DND-41 (cell line): Measurements from ENCODE around the gene EGFL7.

Experiments
- ATAC-seq: fragments of 200-7000 bp; cut with Tn5 transposase; 3 replicates; pipeline ENCODE4 v1.9.1; 2021; ENCODE audit warnings: low read depth; ENCODE audit not compliant: insufficient read depth
- DNase-seq: peaks from one replicate; pipeline ENCODE4 v3.0.0-alpha.2; 2020
- H2AFZ ChIP-seq: 2 replicates; pipeline ENCODE4 v1.6.0; 2012; ENCODE audit warnings: low read depth, low read length
- H3K27ac ChIP-seq: 2 replicates; pipeline ENCODE4 v1.5.1; 2012; ENCODE audit warnings: low read length, inconsistent platforms
- H3K27me3 ChIP-seq: fragments of 200-600 bp; sonication (generic); 2 replicates; pipeline ENCODE4 v1.6.0; 2012; ENCODE audit warnings: low read length, mild to moderate bottlenecking, inconsistent platforms; ENCODE audit not compliant: insufficient read depth, poor library complexity
- H3K36me3 ChIP-seq: 2 replicates; pipeline ENCODE4 v1.5.1; 2012; ENCODE audit warnings: low read length, inconsistent platforms; ENCODE audit not compliant: insufficient read depth
- H3K4me1 ChIP-seq: 2 replicates; pipeline ENCODE4 v1.5.1; 2012; ENCODE audit warnings: mild to moderate bottlenecking, low read length; ENCODE audit not compliant: insufficient read depth
- H3K4me2 ChIP-seq: 2 replicates; pipeline ENCODE4 v1.6.0; 2012; ENCODE audit warnings: mild to moderate bottlenecking, moderate library complexity, low read length, inconsistent platforms; ENCODE audit not compliant: insufficient read depth
- H3K4me3 ChIP-seq, 2 experiments: fragments of 200-600 bp in 1 of 2; shearing (Covaris generic) in 1 of 2; 2 replicates each; pipeline ENCODE4 v1.5.1; 2012 to 2016; ENCODE audit warnings: inconsistent platforms in 2 of 2, low read length in 2 of 2, mild to moderate bottlenecking in 2 of 2, low read depth in 1 of 2, moderate library complexity in 1 of 2
- H3K79me2 ChIP-seq: 2 replicates; pipeline ENCODE4 v1.6.0; 2012; ENCODE audit warnings: low read length, inconsistent platforms; ENCODE audit not compliant: insufficient read depth
- H3K9ac ChIP-seq: 2 replicates; pipeline ENCODE4 v1.6.0; 2012; ENCODE audit warnings: low read depth, mild to moderate bottlenecking, inconsistent platforms, low read length, moderate library complexity
- H3K9me3 ChIP-seq: 2 replicates; pipeline ENCODE4 v1.5.1; 2012; ENCODE audit warnings: low read length, moderate library complexity, mild to moderate bottlenecking, inconsistent platforms; ENCODE audit not compliant: insufficient read depth, severe bottlenecking
- H4K20me1 ChIP-seq: 2 replicates; pipeline ENCODE4 v1.6.0; 2012; ENCODE audit warnings: low read length; ENCODE audit not compliant: insufficient read depth
- CTCF ChIP-seq: IDR thresholded peaks from 2 replicates; pipeline ENCODE4 v1.5.1; 2012; ENCODE audit warnings: borderline replicate concordance, low read length, moderate library complexity, mild to moderate bottlenecking; ENCODE audit not compliant: poor library complexity, severe bottlenecking; ENCODE audit errors: extremely low read depth
- EZH2 ChIP-seq: IDR thresholded peaks from 3 replicates; pipeline ENCODE4 v1.6.1; 2012; ENCODE audit warnings: borderline replicate concordance, low read depth, mild to moderate bottlenecking, moderate library complexity, low read length, inconsistent platforms; ENCODE audit not compliant: severe bottlenecking

EGFL7 gene

DNA sequence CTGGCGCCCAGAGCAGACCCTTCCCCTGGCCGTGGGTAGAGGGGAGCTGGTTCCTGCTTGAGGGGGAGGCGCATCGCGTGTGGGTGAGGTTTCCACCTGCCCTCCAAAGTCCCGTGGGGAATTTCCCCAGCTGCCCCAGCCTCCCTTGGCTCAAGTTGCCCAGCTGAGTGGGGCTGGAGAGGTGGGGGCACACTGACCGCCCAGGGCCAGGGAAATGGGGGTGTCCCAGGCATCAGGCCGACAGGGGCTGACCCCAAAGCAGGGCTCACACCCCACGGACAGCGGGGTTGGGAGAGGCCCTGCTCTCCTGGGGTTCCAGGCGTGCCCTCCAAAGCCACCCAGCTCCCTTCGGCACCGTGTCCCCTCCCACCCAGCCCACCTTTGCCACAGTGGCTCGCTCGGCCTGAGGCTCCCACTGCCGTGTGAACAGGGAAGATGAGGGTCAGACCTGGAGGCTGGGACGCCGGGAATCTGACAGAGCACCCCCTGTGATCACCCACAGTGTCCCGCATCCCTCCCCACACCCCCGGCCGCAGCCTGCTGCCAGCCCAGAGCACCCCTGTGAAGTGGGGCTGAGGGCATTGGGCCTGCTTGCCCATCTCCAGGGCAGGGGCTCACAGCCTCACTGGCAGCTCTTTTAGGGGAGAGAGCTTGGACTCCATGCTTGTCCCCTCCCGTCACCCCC is 933 bp upstream of the EGFL7 start:
- no peaks in the 10 kb centered on the region for H3K9me3 ChIP-seq
- ATAC-seq (no peak), DNase-seq (no peak)
- peaks cover 7% of the 10 kb centered on the region for H3K4me1 ChIP-seq
- no peak overlapping the region for H3K4me2 ChIP-seq
- no peaks in the 10 kb centered on the region for H4K20me1 ChIP-seq
- no peak overlapping the region for H2AFZ ChIP-seq
- no peak overlapping the region for H3K9ac ChIP-seq
- no peaks in the 10 kb centered on the region for H3K36me3 ChIP-seq
- H3K27me3 ChIP-seq, result peaks cover 10% of the 10 kb centered on the region
- H3K79me2 ChIP-seq, result no peaks in the 10 kb centered on the region
- TF ChIP-seq CTCF (no peak), EZH2 (no peak)
- H3K4me3 ChIP-seq, result no peak overlapping the region
- no peak overlapping the region for H3K27ac ChIP-seq

GRCh38 chr9:136662326-136662655 is 425 bp upstream of the EGFL7 start:
- no peaks in the 10 kb centered on the region for H3K79me2 ChIP-seq
- TF ChIP-seq EZH2 (no peak), CTCF (no peak)
- no peaks in the 10 kb centered on the region for H3K9me3 ChIP-seq
- H3K4me1 ChIP-seq, result peaks cover 7% of the 10 kb centered on the region
- H3K4me2 ChIP-seq, result no peak overlapping the region
- no peaks in the 10 kb centered on the region for H3K36me3 ChIP-seq
- H3K27ac ChIP-seq, result no peak overlapping the region
- peaks cover 10% of the 10 kb centered on the region for H3K27me3 ChIP-seq
- no peak overlapping the region for H3K4me3 ChIP-seq
- H2AFZ ChIP-seq, result no peak overlapping the region
- no peak overlapping the region for H3K9ac ChIP-seq
- no peak for DNase-seq
- no peak for ATAC-seq
- no peaks in the 10 kb centered on the region for H4K20me1 ChIP-seq

DNA sequence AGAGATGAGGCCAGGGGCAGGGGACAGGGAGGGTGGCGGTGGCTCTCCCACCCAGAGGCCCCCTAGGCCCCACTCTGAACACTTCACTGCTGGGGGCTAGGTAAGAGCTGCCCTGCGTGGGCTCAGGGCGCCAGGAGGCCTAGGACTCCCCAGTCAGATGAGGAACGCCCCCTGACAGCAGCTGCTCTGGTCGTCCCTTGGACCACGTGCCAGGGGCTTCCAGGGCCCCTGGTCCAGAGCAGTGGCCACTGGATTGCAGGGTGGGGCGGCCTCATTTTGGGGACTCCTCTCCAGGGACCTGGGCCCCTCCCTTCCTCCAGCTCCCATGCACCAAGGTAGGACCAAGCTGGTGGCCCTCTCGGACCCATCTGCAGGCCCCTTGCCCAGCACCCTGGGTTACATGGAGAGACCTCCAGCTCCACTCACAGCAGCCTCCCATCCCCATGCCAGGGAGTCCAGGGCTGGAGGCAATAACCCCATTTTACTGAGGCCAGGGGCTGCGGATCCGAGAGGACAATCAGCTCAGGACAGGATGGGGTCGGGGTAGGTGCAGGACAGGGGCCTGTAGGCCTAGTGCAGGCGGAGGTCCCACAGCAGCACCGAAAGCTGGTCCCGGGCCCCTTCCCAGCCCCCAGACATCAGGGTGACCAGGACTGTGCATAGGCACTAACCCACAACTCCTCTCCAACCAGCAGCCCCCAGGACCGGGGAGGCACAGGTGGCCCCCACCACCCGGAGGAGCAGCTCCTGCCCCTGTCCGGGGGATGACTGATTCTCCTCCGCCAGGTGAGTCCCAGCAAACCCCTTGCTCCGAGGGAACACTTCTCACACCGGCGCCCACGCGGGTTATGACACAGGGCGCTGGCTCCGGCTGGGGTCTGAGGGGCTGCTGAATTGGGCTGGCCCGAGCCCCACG is 1.5 kb downstream of the EGFL7 start:
- DNase-seq, result no peak
- TF ChIP-seq EZH2 (no peak), CTCF (no peak)
- peaks cover 7% of the 10 kb centered on the region for H3K27me3 ChIP-seq
- no peaks in the 10 kb centered on the region for H3K79me2 ChIP-seq
- peaks cover 3% of the 10 kb centered on the region for H3K4me1 ChIP-seq
- no peaks in the 10 kb centered on the region for H3K36me3 ChIP-seq
- no peak for ATAC-seq
- no peak overlapping the region for H3K27ac ChIP-seq
- H3K9ac ChIP-seq, result no peak overlapping the region
- no peaks in the 10 kb centered on the region for H3K9me3 ChIP-seq
- no peak overlapping the region for H2AFZ ChIP-seq
- no peak overlapping the region for H3K4me2 ChIP-seq
- H3K4me3 ChIP-seq, result no peak overlapping the region
- no peaks in the 10 kb centered on the region for H4K20me1 ChIP-seq
